Left ventricle myocardium inferior (tissue), 1 donor: ENCODE data around the gene CFH. TPM values are rescaled to one million over a fixed set of nuclear protein-coding genes. Genes with fewer than 3 reads are reported as not detected.
"Not testable (repeated sequence)": the region's sequence is repeated elsewhere in the genome, so short reads cannot be mapped to it uniquely, and the experiment has no call there.

Experiments used
- DNase-seq: peaks from one replicate; pipeline ENCODE4 v3.0.0-alpha.2; 2020
- H3K27ac ChIP-seq: fragments of 200-600 bp; replicated peaks from 2 replicates; pipeline ENCODE4 v1.8.0; 2021
- H3K27me3 ChIP-seq: fragments of 200-600 bp; 2 replicates; pipeline ENCODE4 v1.8.0; 2021; ENCODE audit warnings: low read depth
- H3K36me3 ChIP-seq: fragments of 200-600 bp; 2 replicates; pipeline ENCODE4 v1.8.0; 2021
- H3K4me1 ChIP-seq: fragments of 200-600 bp; 2 replicates; pipeline ENCODE4 v1.8.0; 2021
- H3K4me3 ChIP-seq: fragments of 200-600 bp; 2 replicates; pipeline ENCODE4 v1.8.0; 2021; ENCODE audit warnings: mild to moderate bottlenecking, moderate library complexity
- H3K9me3 ChIP-seq: fragments of 200-600 bp; replicated peaks from 2 replicates; pipeline ENCODE4 v1.8.0; 2021
- CTCF ChIP-seq: fragments of 200-600 bp; IDR thresholded peaks from 2 replicates; pipeline ENCODE4 v1.8.0; 2021; ENCODE audit warnings: antibody characterized with exemption, mild to moderate bottlenecking, borderline replicate concordance
- intact Hi-C: fragments of 100-400 bp; cut with micrococcal nuclease; formaldehyde crosslinking; loops from one replicate; pipeline ENCODE4 v1.11.0; 2022
- total RNA-seq: library from RNA; stranded (reverse); fragmentation: NEBNext Ultra II Directional; extraction: Animal tissue kit (Norgen Biotek cat#: 25700); gene quantifications from one replicate; pipeline ENCODE4 v1.2.1, GENCODE V29; 2021
- donor health status: DM: no; HTN: yes; CAD: no; lungs with severe emphysema.

Gene CFH
- total RNA-seq, 1 donor from 2014 or later: 36.4 TPM

- no peak for DNase-seq
- Histone ChIP-seq H3K4me3 (no peak overlapping the region), H3K9me3 (no peaks in the 10 kb centered on the region), H3K36me3 (no peaks in the 10 kb centered on the region), H3K27ac (no peak overlapping the region), H3K4me1 (peaks cover 16% of the 10 kb centered on the region), H3K27me3 (peaks cover 28% of the 10 kb centered on the region)
- intact Hi-C loops: no loop called here
- no peak for TF ChIP-seq CTCF
Measured at GRCh38 chr1:196611873-196612272, 40.0 kb upstream of the CFH start.

GRCh38 chr1:196619721-196620120, 32.1 kb upstream of the CFH start:
- intact Hi-C loops: no loop called here

GRCh38 chr1:196623079-196623478, 28.8 kb upstream of the CFH start:
- Histone ChIP-seq H3K36me3 (no peaks in the 10 kb centered on the region), H3K9me3 (peaks cover 3% of the 10 kb centered on the region), H3K27ac (no peak overlapping the region), H3K27me3 (no peaks in the 10 kb centered on the region), H3K4me3 (no peak overlapping the region), H3K4me1 (no peaks in the 10 kb centered on the region)
- TF ChIP-seq CTCF: no peak
- intact Hi-C loops: no loop called here
- no peak for DNase-seq

More at GRCh38 chr1:196619721-196620120, 32.1 kb upstream of the CFH start:
- no peaks in the 10 kb centered on the region for H3K27me3 ChIP-seq
- DNase-seq: no peak
- no peak overlapping the region for H3K4me3 ChIP-seq
- H3K36me3 ChIP-seq: no peaks in the 10 kb centered on the region
- no peak for TF ChIP-seq CTCF
- H3K4me1 ChIP-seq: no peaks in the 10 kb centered on the region
- no peak overlapping the region for H3K27ac ChIP-seq
- no peaks in the 10 kb centered on the region for H3K9me3 ChIP-seq

GRCh38 chr1:196628838-196629237, 23.0 kb upstream of the CFH start:
- Histone ChIP-seq H3K9me3 (peaks cover 24% of the 10 kb centered on the region), H3K4me3 (no peak overlapping the region), H3K36me3 (no peaks in the 10 kb centered on the region), H3K27me3 (no peaks in the 10 kb centered on the region), H3K27ac (no peak overlapping the region), H3K4me1 (no peaks in the 10 kb centered on the region)
- intact Hi-C loops: no loop called here
- no peak for DNase-seq
- no peak for TF ChIP-seq CTCF

- no peak for DNase-seq
- H3K36me3 ChIP-seq: no peaks in the 10 kb centered on the region
- no peak overlapping the region for H3K4me3 ChIP-seq
- intact Hi-C loops: no loop called here
- TF ChIP-seq CTCF: no peak
- no peaks in the 10 kb centered on the region for H3K9me3 ChIP-seq
- H3K27ac ChIP-seq: no peak overlapping the region
- H3K4me1 ChIP-seq: no peaks in the 10 kb centered on the region
- H3K27me3 ChIP-seq: no peaks in the 10 kb centered on the region
Measured at GRCh38 chr1:196637606-196638005, 14.2 kb upstream of the CFH start.

GRCh38 chr1:196638466-196638865, 13.4 kb upstream of the CFH start:
- Histone ChIP-seq H3K9me3 (no peaks in the 10 kb centered on the region), H3K27me3 (no peaks in the 10 kb centered on the region), H3K36me3 (no peaks in the 10 kb centered on the region), H3K4me3 (no peak overlapping the region), H3K27ac (no peak overlapping the region), H3K4me1 (no peaks in the 10 kb centered on the region)
- no peak for TF ChIP-seq CTCF
- no peak for DNase-seq
- intact Hi-C loops: no loop called here

GRCh38 chr1:196639291-196639690, 12.6 kb upstream of the CFH start:
- not testable (repeated sequence) for H3K4me3 ChIP-seq, DNase-seq, H3K27ac ChIP-seq

More at GRCh38 chr1:196639291-196639690, 12.6 kb upstream of the CFH start:
- H3K9me3 ChIP-seq, H3K4me1 ChIP-seq, H3K36me3 ChIP-seq, H3K27me3 ChIP-seq, intact Hi-C loops: not testable (repeated sequence)
